Psoas muscle (tissue), 8 donors: ENCODE results near the gene PITPNM1. TPM values are rescaled to one million over a fixed set of nuclear protein-coding genes. Genes with fewer than 3 reads are reported as not detected.

Source experiments
- ATAC-seq, 4 donors: fragments of 200-7000 bp; cut with Tn5 transposase; one replicate each; pipeline ENCODE4 v1.9.1; 2020; ENCODE audit warnings: moderate library complexity in 3 of 4, mild to moderate bottlenecking in 2 of 4
- DNase-seq, 2 donors: peaks; one replicate each; pipeline ENCODE4 v3.0.0-alpha.2; 2020
- H3K27ac ChIP-seq: fragments of 200-600 bp; one replicate; pipeline ENCODE4 v1.8.0; 2022
- H3K27me3 ChIP-seq, 3 donors: fragments of 200-600 bp in 1 of 3; one replicate each; pipeline versions ENCODE4 v1.6.1 to v1.8.0; 2013 to 2022; ENCODE audit warnings: low read length in 2 of 3, mild to moderate bottlenecking in 2 of 3, moderate library complexity in 1 of 3; ENCODE audit not compliant: insufficient read depth in 3 of 3
- H3K36me3 ChIP-seq, 2 donors: fragments of 200-600 bp in 1 of 2; one replicate each; pipeline versions ENCODE4 v1.6.1 to v1.8.0; 2013 to 2022; ENCODE audit warnings: low read depth in 1 of 2, mild to moderate bottlenecking in 1 of 2, moderate library complexity in 1 of 2; ENCODE audit not compliant: insufficient read depth in 1 of 2
- H3K4me1 ChIP-seq: fragments of 200-600 bp; one replicate; pipeline ENCODE4 v1.8.0; 2022
- H3K4me3 ChIP-seq: fragments of 200-600 bp; one replicate; pipeline ENCODE4 v1.8.0; 2022; ENCODE audit warnings: mild to moderate bottlenecking
- H3K9me3 ChIP-seq: fragments of 200-600 bp; one replicate; pipeline ENCODE4 v1.8.0; 2022
- WGBS, 3 donors: extraction: QIAGEN DNeasy Blood & Tissue Kit; methylation state at CpG; one replicate each; pipeline versions ENCODE4 v1.1.6 to v1.1.7; 2013; 5-methylcytosine and 5-hydroxymethylcytosine counted together
- intact Hi-C, 2 donors: fragments of 100-400 bp; cut with DNase I; formaldehyde crosslinking; loops; one replicate each; pipeline versions ENCODE4 v1.11.0 to v1.14.2; 2022
- polyA plus RNA-seq, 3 donors: library from polyadenylated mRNA; stranded (reverse); fragments of 200-250 nt; gene quantifications; one replicate each; pipeline ENCODE4 v1.2.3, GENCODE V29; 2013
- total RNA-seq, 4 donors: library from RNA; stranded (reverse); fragmentation: NEBNext Ultra II Directional in 2 of 4; extraction: Animal tissue kit (Norgen Biotek cat#: 25700) in 2 of 4; gene quantifications; one replicate each; pipeline versions ENCODE4 v1.2.1 to v1.2.4, GENCODE V29; 2021 to 2023
- TF ChIP-seq, protein P1 (sequence below): fragments of 200-600 bp; IDR thresholded peaks from one replicate; pipeline ENCODE4 v1.8.0; 2022; ENCODE audit warnings: antibody characterized with exemption
- donor health status: healthy with polysubstance abuse.
- donor health status: DM: no; HTN: no; CAD: no; lungs with moderate emphysema.
- donor health status: Bipolar disorder and iron deficiency.
- donor health status: healthy.
- donor health status: DM: yes; HTN: yes; CAD: no.
- donor health status: DM: no; HTN: no; CAD: no.
- donor health status: DM: no; HTN: no; CAD: no.
- donor health status: DM: yes; HTN: yes; CAD: no.

PITPNM1 gene
- total and polyA plus RNA-seq, 7 donors = 2.3 to 16.1 (median 7.1) TPM

DNA sequence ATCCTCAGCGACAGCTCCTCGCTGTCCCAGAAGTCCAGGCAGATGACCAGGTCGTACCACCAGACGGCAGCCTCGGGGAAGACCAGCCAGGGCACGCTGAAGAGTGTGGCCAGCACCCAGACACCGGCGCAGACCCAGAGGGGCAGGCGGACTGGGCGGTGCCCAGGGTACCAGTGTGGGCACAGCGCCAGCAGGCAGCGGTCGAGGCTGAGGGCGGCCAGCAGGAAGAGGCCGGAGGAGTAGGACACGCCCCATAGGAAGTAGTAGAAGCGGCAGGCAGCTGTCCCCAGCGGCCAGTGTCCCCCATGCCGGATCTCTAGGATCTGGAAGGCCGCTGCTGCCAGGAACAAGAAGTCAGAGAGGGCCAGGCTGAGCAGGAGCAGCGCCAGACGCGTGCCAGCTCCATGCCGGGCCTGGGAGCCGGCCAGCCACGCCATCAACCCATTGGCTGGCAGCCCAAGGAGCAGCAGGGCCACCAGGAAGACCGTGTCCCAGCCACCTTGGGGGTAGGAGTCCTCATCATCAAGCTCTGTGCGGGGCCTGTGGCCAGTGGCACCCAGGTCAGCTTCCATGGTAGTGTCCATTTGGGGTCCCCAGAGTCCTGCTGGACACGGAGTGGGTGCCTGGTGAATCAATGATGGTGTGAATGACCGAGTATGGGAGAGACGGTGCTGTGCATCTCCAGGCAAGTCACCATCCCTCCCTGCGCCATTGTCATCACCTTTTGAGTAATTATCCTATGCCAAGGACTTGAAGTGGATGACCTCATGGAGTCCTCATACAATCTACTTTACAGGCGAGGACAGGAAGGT is 52.8 kb downstream of the PITPNM1 start, which contains the start of gene GPR152:
Gene GPR152, minus strand, starts transcription at position 589 of the 812 bp plus-strand sequence. Its CDS starts 5 bp downstream, at position 584.
- H3K36me3 ChIP-seq = no peaks in the 10 kb centered on the region
- H3K9me3 ChIP-seq = no peaks in the 10 kb centered on the region
- no peaks in the 10 kb centered on the region for H3K27me3 ChIP-seq
- peaks cover 3% of the 10 kb centered on the region for H3K4me1 ChIP-seq
- DNase-seq (peak; percentile 61 to 76), ATAC-seq (peak; percentile 73 to 81 (median 76))
- intact Hi-C loops = no loop called here
- WGBS, 3 donors = 28 to 31% (median 30%) methylated on average over 31 to 33 of the region's 33 CpGs
- peak within 1 kb of the TSS; percentile 51 for H3K27ac ChIP-seq
- peak within 1 kb of the TSS; percentile 58 for H3K4me3 ChIP-seq
- TF ChIP-seq, protein P1, sequence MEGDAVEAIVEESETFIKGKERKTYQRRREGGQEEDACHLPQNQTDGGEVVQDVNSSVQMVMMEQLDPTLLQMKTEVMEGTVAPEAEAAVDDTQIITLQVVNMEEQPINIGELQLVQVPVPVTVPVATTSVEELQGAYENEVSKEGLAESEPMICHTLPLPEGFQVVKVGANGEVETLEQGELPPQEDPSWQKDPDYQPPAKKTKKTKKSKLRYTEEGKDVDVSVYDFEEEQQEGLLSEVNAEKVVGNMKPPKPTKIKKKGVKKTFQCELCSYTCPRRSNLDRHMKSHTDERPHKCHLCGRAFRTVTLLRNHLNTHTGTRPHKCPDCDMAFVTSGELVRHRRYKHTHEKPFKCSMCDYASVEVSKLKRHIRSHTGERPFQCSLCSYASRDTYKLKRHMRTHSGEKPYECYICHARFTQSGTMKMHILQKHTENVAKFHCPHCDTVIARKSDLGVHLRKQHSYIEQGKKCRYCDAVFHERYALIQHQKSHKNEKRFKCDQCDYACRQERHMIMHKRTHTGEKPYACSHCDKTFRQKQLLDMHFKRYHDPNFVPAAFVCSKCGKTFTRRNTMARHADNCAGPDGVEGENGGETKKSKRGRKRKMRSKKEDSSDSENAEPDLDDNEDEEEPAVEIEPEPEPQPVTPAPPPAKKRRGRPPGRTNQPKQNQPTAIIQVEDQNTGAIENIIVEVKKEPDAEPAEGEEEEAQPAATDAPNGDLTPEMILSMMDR = peak; percentile 38

DNA sequence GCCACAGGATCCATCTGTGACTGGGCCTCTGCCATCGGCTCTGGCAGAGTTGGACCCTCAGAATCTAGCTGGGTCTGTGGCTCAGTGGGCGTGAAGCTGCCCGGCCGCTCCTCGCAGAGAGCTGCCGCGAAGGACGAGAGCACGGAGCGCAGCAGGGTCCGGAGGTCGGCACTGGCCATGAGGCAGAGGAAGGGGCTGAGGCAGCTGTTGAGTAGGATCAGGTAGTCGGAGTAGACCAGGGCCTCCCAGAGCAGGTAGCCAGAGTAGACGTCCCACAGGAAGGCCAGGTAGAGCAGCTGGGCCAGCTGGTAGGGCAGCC is 53.5 kb downstream of the PITPNM1 start:
- peak in 1 of 4 donors; percentile 6 for ATAC-seq
- Histone ChIP-seq H3K4me1 (peaks cover 3% of the 10 kb centered on the region), H3K36me3 (no peaks in the 10 kb centered on the region), H3K9me3 (no peaks in the 10 kb centered on the region), H3K27ac (no peak overlapping the region), H3K4me3 (no peak overlapping the region), H3K27me3 (no peaks in the 10 kb centered on the region)
- DNase-seq = no peak
- WGBS, 3 donors = 88 to 92% (median 88%) methylated on average over 14 of the region's 14 CpGs
- intact Hi-C loops = no loop called here
- TF ChIP-seq, protein P1 = no peak

DNA sequence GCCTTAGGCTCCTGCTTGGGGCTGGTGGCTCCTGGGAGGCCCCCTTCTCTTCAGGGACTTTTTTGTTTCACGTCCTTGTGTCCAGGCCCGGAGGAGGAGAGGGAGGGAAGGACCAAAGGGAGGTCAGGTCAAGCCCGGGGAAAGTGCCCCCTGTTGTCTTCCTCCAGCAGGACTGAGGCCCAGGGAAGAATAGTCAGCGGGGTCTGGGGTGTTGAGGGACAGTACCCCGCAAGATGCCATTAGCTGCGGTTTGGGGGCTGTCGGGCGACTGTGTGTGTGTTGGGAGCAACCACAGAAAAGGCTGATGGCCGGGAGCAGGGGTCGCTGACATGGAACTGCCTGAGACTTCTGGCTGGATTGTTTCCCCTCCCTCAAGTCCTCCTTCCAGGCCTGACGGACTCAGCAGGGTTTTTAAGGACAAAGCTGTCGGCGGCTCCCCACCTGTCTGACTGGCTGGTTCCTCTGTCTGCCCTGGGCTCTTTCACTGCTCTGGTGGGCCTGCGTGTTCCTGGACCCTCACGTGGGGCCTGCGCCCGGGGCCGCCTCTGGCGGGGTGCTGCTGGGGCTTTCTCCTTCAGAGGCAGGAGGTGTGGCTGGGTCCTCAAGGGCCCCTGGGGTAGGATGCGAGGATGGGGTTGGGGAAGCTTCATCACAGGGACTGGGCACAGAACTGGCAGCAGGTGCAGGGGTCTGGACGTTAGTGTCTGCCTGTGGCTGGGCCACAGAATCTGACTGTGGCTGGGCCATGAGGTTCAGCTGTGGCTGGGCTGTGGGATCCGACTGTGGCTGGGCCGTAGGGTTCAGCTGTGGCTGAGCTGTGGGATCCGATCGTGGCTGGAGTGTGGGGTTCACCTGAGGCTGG is 54.1 kb downstream of the PITPNM1 start:
- Histone ChIP-seq H3K4me1 (peaks cover 3% of the 10 kb centered on the region), H3K9me3 (no peaks in the 10 kb centered on the region), H3K36me3 (no peaks in the 10 kb centered on the region), H3K27me3 (no peaks in the 10 kb centered on the region), H3K4me3 (no peak overlapping the region), H3K27ac (no peak overlapping the region)
- WGBS, 3 donors = 87 to 90% (median 88%) methylated on average over 22 to 25 of the region's 25 CpGs
- intact Hi-C loops = no loop called here
- ATAC-seq (no peak), DNase-seq (no peak)
- TF ChIP-seq, protein P1 = no peak

DNA sequence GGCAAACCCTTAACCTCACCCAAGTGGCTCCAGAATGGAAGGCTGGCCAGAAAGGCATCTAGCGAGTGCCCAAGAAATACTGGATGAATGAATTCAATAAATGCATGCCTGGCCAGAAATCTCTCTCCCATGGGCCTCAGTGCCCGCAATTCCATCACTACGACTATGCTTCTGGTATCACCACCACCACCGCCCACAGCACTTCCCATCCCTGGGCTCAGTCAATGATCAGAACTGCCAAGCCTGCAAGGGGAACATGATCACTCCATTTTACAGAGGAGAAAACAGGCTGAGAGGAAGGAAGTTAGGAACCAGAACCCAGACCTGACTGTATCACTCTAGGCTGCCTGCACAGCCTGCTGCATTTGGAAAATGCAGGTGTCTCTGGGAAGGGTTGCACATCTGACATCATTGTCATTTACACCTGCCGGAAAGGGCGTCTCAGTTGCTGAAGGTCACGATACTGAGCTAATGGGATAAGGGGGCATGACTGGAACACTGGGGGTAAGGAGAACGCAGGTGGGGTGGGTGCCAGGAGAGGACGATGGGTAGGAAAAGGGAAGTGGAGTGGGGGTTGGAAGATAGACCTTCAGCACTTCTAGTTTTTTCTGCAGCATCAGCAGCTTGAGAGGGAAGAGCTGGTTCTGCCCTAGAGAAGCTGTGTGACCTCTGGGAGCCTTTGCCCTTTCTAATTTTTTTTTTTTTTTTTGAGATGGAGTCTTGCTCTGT is 55.9 kb downstream of the PITPNM1 start:
- H3K4me3 ChIP-seq = no peak overlapping the region
- H3K27me3 ChIP-seq = no peaks in the 10 kb centered on the region
- DNase-seq = no peak
- H3K27ac ChIP-seq = no peak overlapping the region
- H3K4me1 ChIP-seq = peaks cover 3% of the 10 kb centered on the region
- intact Hi-C loops = no loop called here
- no peak for ATAC-seq
- H3K36me3 ChIP-seq = no peaks in the 10 kb centered on the region
- TF ChIP-seq, protein P1 = no peak
- 51 to 64% (median 58%) methylated on average over 9 of the region's 9 CpGs for WGBS, 3 donors
- H3K9me3 ChIP-seq = no peaks in the 10 kb centered on the region
